Mucosa of descending colon (tissue), 3 donors: Measurements from ENCODE around the gene PPP1R26. TPM values are rescaled to one million over a fixed set of nuclear protein-coding genes. Genes with fewer than 3 reads are reported as not detected.
A peak's percentile ranks its signal among the peaks of the same experiment; 100 is the strongest.

ENCODE experiments used
- ATAC-seq: fragments of 200-7000 bp; cut with Tn5 transposase; one replicate; pipeline ENCODE4 v1.9.1; 2020; ENCODE audit warnings: mild to moderate bottlenecking, moderate library complexity
- DNase-seq, 3 donors: peaks; one replicate each; pipeline ENCODE4 v3.0.0-alpha.2; 2020
- H3K36me3 ChIP-seq: fragments of 200-600 bp; one replicate; pipeline ENCODE4 v1.8.0; 2021; ENCODE audit warnings: low read depth, mild to moderate bottlenecking
- H3K4me1 ChIP-seq: fragments of 200-600 bp; one replicate; pipeline ENCODE4 v1.8.0; 2021; ENCODE audit warnings: low read depth, mild to moderate bottlenecking
- H3K4me3 ChIP-seq: fragments of 200-600 bp; one replicate; pipeline ENCODE4 v1.8.0; 2021; ENCODE audit warnings: mild to moderate bottlenecking
- H3K9me3 ChIP-seq: fragments of 200-600 bp; one replicate; pipeline ENCODE4 v1.8.0; 2021; ENCODE audit warnings: mild to moderate bottlenecking
- CTCF ChIP-seq: fragments of 200-600 bp; IDR thresholded peaks from one replicate; pipeline ENCODE4 v1.8.0; 2022; ENCODE audit warnings: antibody characterized with exemption, mild to moderate bottlenecking
- intact Hi-C, 2 donors: fragments of 100-400 bp; cut with DNase I in 1 of 2; cut with micrococcal nuclease in 1 of 2; formaldehyde crosslinking; loops; one replicate each; pipeline versions ENCODE4 v1.11.0 to v1.11.1; 2022; cut with DNase I, micrococcal nuclease
- total RNA-seq, 3 donors: library from RNA; stranded (reverse); fragmentation: NEBNext Ultra II Directional in 2 of 3; extraction: Animal tissue kit (Norgen Biotek cat#: 25700) in 2 of 3; gene quantifications; one replicate each; pipeline versions ENCODE4 v1.2.1 to v1.2.4, GENCODE V29; 2021 to 2023
- donor health status: DM: no; HTN: no; CAD: no; lungs with moderate emphysema.
- donor health status: DM: no; HTN: no; CAD: no.
- donor health status: DM: no; HTN: yes; CAD: no.

PPP1R26 gene
- total RNA-seq, 3 donors from 2014 or later, result 16.4 to 24.5 (median 21.5) TPM

GRCh38 chr9:135494791-135495559, 15.4 kb downstream of the PPP1R26 start:
- intact Hi-C loops, result no loop called here
- H3K9me3 ChIP-seq, result no peaks in the 10 kb centered on the region
- ATAC-seq (no peak), DNase-seq (peak in 1 of 3 donors; percentile 20)
- no peak for TF ChIP-seq CTCF
- no peaks in the 10 kb centered on the region for H3K36me3 ChIP-seq
- H3K4me1 ChIP-seq, result peaks cover 4% of the 10 kb centered on the region
- no peak overlapping the region for H3K4me3 ChIP-seq

- ATAC-seq, result no peak
These were observed 19.0 kb downstream of the PPP1R26 start for GRCh38 chr9:135498381-135499126.

GRCh38 chr9:135499326-135500070, 19.9 kb downstream of the PPP1R26 start:
- ATAC-seq, result peak; percentile 80
- intact Hi-C loops, result no loop called here
- TF ChIP-seq CTCF, result no peak
- Histone ChIP-seq H3K4me1 (peaks cover 17% of the 10 kb centered on the region), H3K4me3 (peak overlapping the region; percentile 95), H3K36me3 (no peaks in the 10 kb centered on the region), H3K9me3 (no peaks in the 10 kb centered on the region)
- DNase-seq, result peak; percentile 96 to 97 (median 96)

More at GRCh38 chr9:135498381-135499126, 19.0 kb downstream of the PPP1R26 start:
- H3K4me1 ChIP-seq, result peaks cover 17% of the 10 kb centered on the region
- H3K36me3 ChIP-seq, result no peaks in the 10 kb centered on the region
- intact Hi-C loops, result no loop called here
- DNase-seq, result peak in 2 of 3 donors; percentile 23 to 37
- no peaks in the 10 kb centered on the region for H3K9me3 ChIP-seq
- no peak for TF ChIP-seq CTCF
- H3K4me3 ChIP-seq, result no peak overlapping the region

- H3K4me3 ChIP-seq, result peak overlapping the region; percentile 95
- DNase-seq (no peak), ATAC-seq (peak; percentile 11)
- H3K9me3 ChIP-seq, result no peaks in the 10 kb centered on the region
- no peak for TF ChIP-seq CTCF
- peaks cover 17% of the 10 kb centered on the region for H3K4me1 ChIP-seq
- no peaks in the 10 kb centered on the region for H3K36me3 ChIP-seq
- intact Hi-C loops, result no loop called here
These were observed 20.5 kb downstream of the PPP1R26 start for GRCh38 chr9:135500071-135500524.

- Histone ChIP-seq H3K36me3 (no peaks in the 10 kb centered on the region), H3K4me1 (peaks cover 17% of the 10 kb centered on the region), H3K4me3 (peak within 1 kb of the TSS; percentile 95), H3K9me3 (no peaks in the 10 kb centered on the region)
- DNase-seq (peak; percentile 87 to 94 (median 91)), ATAC-seq (peak; percentile 98)
- peak; percentile 97 for TF ChIP-seq CTCF
- intact Hi-C loops, result no loop called here
These were observed 21.1 kb downstream of the PPP1R26 start, which contains the start of gene MRPS2 for GRCh38 chr9:135500525-135501260. MRPS2 (plus strand) TSS chr9:135500682; CDS start chr9:135500711, 29 bp downstream.
